GM18508 (cell line): Measurements from ENCODE around the gene PLK5.

Experiments used
- ATAC-seq: cut with Tn5 transposase; IDR thresholded peaks from one replicate; pipeline ENCODE4 v1.9.1; 2021; ENCODE audit warnings: moderate number of reproducible peaks; ENCODE audit not compliant: insufficient read depth, unreplicated experiment

The PLK5 gene

DNA sequence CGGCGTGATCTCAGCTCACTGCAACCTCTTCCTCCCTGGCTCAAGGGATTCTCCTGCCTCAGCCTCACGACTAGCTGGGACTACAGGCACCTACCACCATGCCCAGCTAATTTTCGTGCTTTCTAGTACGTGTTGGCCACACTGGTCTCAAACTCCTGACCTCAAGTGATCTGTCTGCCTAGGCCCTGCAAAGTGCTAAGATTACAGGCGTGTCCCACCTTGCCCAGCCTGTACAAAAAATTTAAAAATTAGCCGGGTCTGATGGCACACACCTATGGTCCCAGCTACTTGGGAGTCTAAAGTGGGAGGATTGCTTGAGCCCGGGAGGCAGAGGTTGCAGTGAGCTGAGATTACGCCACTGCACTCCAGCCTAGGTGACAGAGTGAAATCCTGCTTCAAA is 48.9 kb downstream of the PLK5 start:
- ATAC-seq, result no peak

DNA sequence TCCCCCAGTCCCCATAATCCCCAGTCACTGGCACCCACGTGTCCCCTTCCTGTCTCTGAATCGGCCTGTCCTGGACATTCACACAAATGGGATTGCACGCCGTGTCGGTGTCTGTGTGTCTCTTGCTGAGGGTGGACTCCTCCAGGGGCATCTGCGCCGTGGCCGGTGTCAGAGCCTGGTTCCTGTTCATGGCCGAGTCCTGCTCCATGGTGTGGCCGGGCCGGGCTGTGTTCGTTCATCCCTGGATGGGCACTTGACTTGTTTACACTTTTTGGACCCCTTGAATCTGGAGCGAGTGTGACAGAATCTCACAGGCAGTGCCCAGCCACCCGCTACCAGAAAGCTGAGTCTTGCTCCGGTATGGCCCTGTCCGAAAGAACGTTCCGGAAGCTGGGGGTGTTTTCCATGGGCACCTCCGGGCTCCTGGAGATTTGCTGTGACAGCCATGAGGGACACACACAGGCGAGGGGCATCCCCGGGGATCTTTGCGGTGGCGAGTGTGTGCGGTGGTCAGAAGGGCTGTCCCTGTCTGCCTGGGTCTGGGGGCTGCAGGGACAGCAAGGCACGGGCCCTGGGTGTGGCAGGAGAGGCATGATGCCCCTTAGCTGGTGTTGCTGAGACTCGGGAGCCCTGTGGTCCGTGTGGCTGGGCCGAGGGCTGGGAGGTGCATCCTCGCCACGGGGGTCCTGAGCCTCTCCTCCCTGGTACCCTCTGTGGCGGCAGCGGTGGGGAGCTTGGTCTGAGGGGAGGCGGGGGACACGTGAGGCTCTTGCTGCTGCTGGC is 50.7 kb downstream of the PLK5 start:
- ATAC-seq, result no peak

DNA sequence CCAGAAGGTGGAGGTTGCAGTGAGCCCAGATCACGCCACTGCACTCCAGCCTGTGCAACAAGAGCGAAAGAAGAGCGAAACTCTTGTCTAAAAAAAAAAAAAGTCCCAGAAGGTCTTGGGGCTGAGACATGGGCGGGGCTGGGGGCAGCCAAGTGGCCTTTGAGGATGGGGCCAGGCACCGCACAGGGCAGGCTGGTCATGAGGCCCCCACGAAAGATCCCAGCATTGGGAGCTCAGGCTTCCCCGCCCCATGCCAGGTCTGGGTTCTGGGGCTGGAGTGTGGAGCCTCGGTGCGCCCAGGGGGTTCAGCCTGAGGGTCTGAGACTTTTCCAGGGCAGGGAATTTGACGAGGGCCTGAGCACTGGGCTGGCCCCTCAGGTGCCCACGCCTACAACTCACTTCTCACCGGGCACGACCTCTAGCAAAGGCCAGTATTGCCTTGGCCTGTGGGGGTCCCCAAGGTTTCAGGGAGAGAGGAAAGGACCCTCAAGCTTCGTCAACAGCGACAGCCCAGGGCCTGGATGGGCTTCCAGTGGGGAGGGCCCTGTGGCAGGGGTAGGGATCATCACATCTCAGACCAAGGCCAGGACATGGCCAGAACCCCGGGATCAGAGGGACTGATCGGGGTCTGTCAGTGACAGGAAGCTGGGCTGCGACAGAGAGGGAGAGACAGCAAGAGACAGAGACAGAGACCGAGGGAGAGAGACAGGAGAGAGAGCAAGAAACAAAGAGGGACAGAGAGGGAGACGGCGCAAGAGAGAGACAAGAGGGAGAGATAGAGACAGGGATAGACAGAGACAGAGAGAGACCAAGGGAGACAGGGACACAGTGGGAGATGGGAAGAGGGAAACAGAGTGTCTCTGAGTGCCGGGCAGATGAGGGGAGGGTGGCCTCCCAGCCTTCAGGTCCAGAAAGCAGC is 51.7 kb downstream of the PLK5 start:
- no peak for ATAC-seq

DNA sequence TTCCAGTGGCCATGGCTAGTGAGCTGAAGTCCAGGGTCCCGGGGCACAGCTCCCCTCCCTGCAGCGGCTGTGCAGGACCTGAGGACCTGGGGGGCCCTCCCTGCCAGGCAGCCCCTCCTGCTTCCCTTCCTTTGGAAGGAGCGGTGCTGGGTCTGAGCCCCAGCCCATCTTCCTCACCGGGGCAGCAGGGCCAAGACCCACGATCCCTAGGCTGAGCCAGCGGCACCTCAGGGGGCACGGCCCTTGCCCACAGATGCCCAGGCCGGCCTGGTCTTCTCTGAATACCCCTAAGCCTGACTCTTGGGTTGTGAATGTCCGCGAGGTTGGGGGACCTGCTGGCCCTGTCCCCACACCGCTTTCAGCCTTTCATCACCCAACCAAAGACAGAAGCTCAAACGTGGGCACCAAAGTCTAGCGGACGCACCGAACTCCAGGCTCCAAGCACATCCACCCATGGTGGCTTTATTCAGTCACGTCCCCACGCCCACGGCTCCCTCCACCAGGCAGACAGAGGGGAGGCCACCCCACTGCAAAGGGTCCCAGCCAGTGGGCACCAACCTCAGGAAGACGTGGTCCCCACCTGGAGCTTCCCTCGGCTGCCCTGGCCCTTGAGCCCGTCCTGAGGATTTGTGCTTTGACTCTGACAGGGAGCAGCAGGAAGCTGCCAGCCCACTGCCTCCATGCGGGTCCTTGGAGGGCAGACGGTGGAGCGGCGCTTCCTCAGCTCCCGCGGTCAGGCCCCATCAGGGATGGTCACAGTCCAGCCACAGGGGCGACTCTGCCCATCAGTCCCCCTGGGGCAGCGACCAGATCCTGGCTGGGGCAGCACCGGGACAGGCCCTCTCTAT is 52.6 kb downstream of the PLK5 start:
- no peak for ATAC-seq

DNA sequence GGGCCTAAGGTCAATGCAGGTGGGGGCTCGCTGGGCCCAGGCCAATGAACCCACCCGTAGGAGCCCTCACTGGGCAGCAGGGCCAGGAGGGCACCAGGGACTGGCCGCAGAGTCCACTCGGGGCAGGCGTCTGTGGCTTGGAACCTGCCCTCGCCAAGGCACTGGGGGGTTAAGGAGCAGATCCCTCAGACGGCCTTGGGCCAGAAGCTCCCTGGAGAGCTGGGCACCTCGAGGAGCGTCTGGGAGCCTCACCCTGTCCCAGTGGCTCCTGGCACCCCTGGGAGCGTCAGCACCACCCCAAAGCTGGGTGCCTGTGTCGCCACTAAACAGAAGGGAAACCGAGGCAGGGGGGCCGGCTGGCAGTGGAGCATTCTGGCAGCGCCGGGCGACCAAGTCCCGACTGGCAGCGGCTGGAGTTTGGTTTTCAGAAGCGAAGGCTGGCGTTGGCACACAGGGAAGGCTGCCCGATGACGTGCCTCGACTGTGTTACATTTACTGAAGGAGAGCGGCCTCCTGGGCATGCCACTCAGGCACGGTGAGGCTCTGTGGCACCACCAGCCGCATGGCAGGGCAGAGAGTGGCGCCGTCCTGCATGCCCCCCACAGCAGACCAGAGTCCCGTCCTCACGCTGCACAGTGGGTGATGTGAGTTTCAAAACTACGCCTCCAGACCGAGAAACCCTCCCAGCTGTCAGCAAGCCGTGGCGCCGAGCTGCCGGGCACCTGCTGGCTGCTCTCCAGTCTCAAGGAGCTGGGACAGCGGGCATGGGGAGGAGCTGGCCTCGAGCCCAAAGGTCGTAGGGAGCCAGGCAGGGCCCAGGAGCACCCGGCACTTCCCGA is 53.4 kb downstream of the PLK5 start:
- ATAC-seq, result no peak

DNA sequence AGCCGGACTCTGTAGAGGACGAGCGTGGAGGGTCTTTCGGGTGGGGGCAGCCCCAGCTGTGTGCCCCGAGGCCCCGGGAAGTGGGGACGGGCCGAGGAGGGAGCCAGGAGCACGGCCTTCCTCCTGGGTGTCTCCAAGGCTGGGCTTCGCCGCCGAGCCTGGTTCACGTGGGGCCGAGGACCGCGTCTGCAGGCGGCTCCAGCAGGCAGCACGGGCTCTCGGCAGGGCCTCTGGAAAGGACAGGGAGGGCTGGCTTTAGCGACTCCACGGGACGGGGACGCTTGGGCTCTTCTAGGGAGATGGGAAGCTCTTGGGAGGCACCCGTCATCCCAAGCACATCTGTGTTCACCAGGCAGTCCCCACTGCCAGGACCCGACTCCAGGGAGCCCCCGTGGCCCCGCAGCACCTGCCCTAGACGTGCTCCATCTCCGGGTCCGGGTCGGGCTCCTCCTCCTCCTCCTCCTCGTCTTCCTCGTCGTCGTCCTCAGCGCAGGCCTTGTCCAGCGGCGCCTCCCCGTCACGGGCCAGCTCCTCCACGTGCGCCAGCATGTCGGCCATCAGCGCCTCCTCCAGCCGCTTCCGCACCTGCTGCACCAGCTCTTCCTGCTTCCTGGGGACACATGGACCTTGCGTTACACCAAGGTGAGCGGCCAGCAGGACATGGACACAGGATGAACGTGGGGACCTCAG is 54.2 kb downstream of the PLK5 start:
- ATAC-seq, result no peak

DNA sequence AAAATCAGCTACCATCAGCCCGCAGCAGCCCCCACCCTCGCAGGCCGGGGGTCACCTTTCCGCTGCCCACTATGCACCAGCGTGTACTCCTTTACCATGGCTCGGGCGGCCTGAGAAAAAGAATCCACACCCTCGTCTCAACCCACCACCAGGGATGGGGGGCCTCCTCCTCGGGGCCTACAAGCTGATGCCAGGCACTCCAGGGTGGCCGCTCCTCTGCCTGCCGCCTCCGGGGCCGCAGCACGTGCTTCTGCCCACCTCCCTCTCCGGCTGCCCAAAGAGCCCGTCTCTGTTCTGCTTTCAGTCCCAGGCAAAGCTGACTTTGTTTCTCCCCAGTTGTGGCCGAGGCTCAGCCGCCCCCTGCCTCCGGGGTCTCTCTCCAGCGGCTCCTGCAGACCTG is 55.3 kb downstream of the PLK5 start:
- no peak for ATAC-seq

DNA sequence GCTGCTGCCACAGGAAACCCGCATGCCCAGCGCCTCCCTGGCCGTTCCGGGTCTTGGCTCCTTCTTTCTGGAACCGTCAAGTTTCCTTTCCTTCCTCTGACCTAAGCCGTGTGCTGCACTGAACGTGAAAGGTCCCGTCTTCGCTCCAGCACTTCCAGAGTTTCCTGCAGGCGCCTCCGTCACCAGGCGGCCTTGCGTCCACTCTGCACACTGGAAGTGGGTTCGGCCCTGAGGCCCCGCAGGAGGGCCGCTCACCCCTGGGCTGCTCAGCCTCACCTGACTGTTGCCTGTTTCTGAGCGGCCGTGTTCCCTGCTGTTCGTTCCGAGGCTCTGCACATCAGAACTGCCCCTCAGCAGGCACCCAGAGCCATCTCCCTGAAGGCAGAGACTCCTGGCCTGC is 56.5 kb downstream of the PLK5 start:
- ATAC-seq, result no peak

DNA sequence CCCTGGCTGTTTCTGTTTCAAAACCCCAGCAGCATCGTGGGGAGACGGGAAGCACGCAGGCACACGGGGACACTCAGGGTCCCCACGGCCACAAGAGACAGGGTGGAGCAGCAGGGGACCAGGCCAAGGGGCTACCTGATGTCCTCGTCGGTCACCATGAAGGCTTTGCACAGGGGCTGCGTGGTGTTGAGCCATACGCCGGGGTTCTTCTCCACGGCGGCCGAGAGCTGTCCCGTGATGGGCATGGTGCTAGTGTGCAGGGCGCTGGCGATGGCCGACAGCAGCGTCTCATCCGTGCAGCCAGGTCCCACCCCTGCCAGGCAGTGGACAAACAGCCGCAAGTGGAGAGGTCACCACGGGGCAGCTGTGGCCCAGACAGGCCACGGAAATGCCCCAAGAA is 57.1 kb downstream of the PLK5 start:
- no peak for ATAC-seq

DNA sequence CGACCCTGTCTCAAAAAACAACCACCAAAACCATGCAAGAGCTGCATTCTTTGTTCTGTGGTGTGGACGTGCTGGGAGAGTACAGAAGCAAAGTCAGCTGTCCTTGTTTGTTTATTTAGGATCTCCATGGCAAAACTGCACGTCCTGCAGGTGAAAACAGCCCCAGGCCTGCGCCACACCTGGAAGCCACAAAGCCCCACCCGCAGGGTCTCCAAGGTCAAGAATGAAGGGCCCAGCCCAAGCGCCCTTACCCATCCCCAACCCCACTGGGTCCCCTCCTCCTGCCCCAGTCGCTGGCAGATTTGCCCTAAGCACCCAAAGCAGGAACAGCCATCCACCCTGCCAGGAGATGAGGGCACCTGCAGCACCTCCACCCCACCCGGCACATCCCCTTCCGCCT is 58.3 kb downstream of the PLK5 start:
- no peak for ATAC-seq

DNA sequence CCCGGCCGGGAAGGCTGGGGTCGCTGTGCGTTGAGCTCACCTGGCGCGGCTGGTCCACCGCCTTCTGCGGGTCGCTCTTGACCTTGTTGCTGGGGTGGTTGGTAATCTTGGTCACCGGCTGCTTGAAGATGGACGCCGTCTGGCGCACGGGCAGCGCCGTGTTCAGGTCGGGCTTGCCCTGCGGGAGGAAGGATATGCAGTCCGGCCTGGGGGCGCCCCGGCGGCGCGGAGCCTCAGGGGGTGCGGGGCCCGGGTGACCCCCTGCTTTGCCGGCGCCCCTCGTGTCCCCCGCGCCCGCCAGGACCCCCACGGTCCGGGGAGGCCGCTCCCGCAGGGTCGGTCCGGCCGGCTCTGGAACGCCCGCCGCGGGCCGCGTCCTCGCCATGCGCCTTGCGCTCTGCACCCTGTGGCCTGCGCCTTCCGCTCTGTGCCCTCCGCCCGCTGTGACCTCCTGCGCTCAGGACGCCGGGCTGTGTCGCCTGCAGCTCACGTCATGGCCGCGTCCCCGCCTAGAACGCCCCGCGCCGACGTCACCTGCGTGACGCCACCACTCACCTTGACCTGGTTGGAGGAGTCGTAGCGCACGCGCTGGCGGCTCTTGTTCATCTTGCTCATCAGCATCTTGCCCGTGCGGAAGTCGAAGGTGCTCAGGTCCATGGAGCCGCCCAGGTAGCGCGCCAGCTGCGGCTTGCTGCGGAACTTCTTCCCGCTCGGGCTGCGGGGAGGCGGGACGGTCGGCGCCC is 60.8 kb downstream of the PLK5 start:
- no peak for ATAC-seq

DNA sequence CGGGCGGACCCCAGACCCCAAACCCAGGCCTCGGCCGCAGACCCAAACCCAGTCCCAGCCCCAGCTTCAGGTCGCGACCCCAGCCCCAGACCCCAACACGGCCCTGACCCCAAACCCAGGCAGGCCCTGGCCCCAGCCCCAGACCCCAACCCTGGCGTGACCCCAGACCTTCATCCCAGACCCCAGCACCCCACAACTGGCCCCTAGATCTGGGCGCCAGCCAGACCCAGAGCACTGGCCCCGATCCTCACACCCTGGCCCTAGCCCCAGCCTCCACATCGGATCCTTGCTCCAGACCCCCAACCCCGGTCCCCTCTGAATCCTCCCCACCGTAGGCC is 61.3 kb downstream of the PLK5 start:
- no peak for ATAC-seq
